ENCODE results near the gene EPHB1.

EPHB1 gene

GRCh38 chr3:134896696-134897095 lies 101.6 kb downstream of the EPHB1 start:
- H3K27ac ChIP-seq = no peak overlapping the region
- TF ChIP-seq ZFX (IDR thresholded peaks at IDR 0.05) = no peak
- TF ChIP-seq, protein P1, sequence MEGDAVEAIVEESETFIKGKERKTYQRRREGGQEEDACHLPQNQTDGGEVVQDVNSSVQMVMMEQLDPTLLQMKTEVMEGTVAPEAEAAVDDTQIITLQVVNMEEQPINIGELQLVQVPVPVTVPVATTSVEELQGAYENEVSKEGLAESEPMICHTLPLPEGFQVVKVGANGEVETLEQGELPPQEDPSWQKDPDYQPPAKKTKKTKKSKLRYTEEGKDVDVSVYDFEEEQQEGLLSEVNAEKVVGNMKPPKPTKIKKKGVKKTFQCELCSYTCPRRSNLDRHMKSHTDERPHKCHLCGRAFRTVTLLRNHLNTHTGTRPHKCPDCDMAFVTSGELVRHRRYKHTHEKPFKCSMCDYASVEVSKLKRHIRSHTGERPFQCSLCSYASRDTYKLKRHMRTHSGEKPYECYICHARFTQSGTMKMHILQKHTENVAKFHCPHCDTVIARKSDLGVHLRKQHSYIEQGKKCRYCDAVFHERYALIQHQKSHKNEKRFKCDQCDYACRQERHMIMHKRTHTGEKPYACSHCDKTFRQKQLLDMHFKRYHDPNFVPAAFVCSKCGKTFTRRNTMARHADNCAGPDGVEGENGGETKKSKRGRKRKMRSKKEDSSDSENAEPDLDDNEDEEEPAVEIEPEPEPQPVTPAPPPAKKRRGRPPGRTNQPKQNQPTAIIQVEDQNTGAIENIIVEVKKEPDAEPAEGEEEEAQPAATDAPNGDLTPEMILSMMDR (conservative IDR thresholded peaks at IDR 0.05) = no peak

- TF ChIP-seq ZFX (IDR thresholded peaks at IDR 0.05) = no peak
- TF ChIP-seq, protein P1 (conservative IDR thresholded peaks at IDR 0.05) = no peak
- H3K27ac ChIP-seq = no peak overlapping the region
These were observed 102.5 kb downstream of the EPHB1 start for GRCh38 chr3:134897391-134898141.

- TF ChIP-seq, protein P1 (conservative IDR thresholded peaks at IDR 0.05) = no peak
- TF ChIP-seq ZFX (IDR thresholded peaks at IDR 0.05) = no peak
- H3K27ac ChIP-seq = no peak overlapping the region
These were observed 103.2 kb downstream of the EPHB1 start for GRCh38 chr3:134898181-134898754.

GRCh38 chr3:134899786-134900185 lies 104.7 kb downstream of the EPHB1 start:
- no peak overlapping the region for H3K27ac ChIP-seq
- TF ChIP-seq ZFX (IDR thresholded peaks at IDR 0.05) = no peak
- TF ChIP-seq, protein P1 (conservative IDR thresholded peaks at IDR 0.05) = no peak

- H3K27ac ChIP-seq = no peak overlapping the region
- TF ChIP-seq ZFX (IDR thresholded peaks at IDR 0.05) = no peak
- TF ChIP-seq, protein P1 (conservative IDR thresholded peaks at IDR 0.05) = no peak
These were observed 105.4 kb downstream of the EPHB1 start for GRCh38 chr3:134900482-134900881.

DNA sequence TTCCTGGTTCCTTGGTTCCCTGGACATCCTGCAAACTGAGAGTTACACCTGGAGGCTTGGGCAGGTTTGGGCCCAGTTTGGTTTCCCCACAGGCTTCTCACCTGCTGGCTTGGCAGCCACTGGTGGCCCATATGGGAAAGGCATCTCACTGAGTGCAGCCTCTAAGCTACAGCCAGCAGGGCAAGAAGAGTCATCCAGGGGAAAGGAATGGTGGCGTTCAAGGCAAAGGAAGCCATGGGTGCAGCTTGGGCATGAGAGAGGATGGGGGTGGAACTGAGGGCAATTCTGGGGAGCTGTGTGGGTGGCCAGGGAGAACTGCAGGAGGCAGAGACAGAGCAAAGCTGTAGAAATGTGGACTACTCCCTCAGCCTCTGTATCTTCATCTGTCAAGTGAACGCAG lies 106.4 kb downstream of the EPHB1 start:
- no peak overlapping the region for H3K27ac ChIP-seq
- TF ChIP-seq ZFX (IDR thresholded peaks at IDR 0.05) = no peak
- TF ChIP-seq, protein P1 (conservative IDR thresholded peaks at IDR 0.05) = no peak

- H3K27ac ChIP-seq = no peak overlapping the region
- TF ChIP-seq, protein P1 (conservative IDR thresholded peaks at IDR 0.05) = no peak
- TF ChIP-seq ZFX (IDR thresholded peaks at IDR 0.05) = no peak
These were observed 108.8 kb downstream of the EPHB1 start for GRCh38 chr3:134903837-134904236.

Data from C4-2B (cell line).